Amniotic epithelial cell (primary cell): ENCODE results near the gene PIK3CG.
A peak's percentile ranks its signal among the peaks of the same experiment; 100 is the strongest.
"Not testable (repeated sequence)": the region's sequence is repeated elsewhere in the genome, so short reads cannot be mapped to it uniquely, and the experiment has no call there.

Experiments
- DNase-seq: peaks from one replicate; pipeline ENCODE4 v3.0.0-alpha.2; 2010; ENCODE audit warnings: low read depth

PIK3CG gene

DNA sequence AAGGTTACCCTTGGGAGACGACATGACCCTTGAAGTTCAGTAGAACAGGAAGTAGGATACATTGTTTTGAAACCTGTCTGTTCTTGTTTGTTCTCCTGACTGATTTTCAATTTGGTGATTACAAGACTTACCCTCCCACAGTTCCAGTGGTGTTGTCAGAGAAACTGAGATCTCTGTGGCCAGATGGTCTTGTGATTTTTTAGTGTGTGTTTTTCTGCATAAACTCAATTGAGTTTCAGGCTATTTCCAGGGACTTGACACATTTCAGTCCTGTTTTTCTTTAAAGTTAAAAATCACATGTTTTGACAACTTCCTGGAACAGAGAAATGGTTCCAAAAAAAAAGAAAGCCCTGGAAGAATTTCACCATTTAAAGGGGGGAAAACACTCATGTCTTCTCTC is 22.3 kb downstream of the PIK3CG start:
- DNase-seq: no peak

DNA sequence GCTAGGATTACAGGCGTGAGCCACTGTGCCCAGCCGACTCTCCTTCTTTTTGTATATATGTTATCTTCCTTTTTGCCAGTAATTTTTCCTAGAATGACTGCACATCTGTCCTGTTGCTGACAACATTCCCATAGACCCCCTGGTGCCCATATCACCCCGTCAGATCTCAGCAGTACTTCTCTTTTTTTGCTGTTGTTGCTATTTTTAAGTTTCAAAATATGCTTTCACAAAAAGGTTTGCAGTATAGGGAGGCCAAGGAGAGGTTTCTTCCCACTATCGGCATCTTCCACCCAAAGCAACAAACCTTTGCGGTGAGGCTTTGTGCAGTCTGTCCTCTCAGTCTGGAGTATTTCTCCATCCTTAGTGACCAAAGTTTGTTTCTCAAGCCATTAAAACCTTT is 23.1 kb downstream of the PIK3CG start:
- no peak for DNase-seq

- DNase-seq: no peak
Measured at GRCh38 chr7:106890952-106891351, 25.9 kb downstream of the PIK3CG start.

DNA sequence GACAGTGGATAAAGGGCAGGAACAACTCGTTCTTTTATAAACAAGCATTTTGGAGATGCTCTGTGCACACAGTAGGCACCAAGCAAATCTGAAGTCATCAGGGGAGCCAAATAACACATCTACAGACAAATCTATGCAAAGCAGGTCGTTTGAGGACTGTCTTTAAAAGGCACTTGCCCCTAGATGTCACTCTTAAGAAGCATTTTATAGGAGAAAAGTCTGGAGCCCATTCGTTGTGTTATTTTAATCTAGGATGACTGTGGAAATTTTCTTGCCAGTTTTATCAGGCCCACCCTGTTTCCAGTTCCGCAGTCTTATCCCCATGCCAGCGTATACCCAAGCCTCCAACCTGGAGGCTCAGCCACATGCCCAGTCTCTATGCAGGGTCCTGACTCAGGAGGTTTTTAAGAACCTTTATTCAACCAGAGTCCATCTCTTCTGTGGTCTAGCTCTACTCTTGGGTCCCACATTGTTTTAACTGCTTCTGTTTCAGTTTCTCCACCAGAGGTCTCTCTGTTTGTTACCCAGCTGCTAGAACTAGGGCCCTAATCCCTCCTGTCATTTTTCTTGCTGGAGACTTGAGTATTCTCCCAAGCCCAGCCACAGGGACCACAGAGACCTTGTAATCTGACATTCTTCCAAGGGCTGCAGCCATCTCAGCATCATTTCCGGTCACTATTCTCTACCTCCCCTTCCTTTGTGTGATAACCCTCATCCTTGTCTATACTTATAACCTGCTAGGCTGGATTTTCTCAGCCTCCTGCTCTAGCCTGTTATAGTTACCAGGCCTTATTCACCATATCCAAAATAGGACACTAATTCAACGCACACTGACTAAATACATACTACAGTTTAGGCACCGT is 26.7 kb downstream of the PIK3CG start:
- no peak for DNase-seq

DNA sequence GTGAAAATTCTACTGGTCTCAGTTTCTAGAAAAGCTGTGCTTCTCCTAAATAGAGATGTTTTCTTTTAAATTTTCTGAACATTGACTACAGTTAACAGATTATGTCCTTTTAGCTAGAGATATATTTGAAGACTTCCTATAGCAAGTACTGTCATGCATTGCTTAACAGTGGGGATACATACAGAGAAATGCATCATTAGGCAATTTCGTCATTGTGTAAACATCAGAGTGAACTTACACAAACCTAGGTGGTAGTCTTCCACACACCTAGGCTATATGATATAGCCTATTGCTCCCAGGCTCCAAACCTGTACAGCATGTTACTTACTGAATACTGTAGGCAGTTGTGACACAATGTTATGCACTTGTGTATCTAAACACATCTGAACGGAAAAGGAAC is 28.5 kb downstream of the PIK3CG start:
- DNase-seq: no peak

- DNase-seq: no peak
Measured at GRCh38 chr7:106895246-106895864, 30.3 kb downstream of the PIK3CG start.

GRCh38 chr7:106896231-106896630 is 31.1 kb downstream of the PIK3CG start:
- no peak for DNase-seq

- not testable (repeated sequence) for DNase-seq
Measured at GRCh38 chr7:106897553-106897952, 32.5 kb downstream of the PIK3CG start.

DNA sequence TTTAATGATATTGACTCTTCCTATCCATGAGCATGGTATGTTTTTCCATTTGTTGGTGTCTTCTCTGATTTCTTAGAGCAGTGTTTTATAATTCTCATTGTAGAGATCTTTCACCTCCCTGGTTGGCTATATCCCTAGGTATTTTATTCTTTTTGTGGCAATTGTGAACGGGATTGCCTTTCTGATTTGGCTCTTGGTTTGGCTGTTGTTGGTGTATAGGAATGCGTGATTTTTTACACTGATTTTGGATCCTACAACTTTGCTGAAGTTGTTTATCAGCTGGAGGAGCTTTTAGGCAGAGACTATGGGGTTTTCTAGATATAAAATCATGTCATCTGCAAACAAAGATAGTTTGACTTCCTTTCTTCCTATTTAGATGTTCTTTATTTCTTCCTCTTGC is 33.9 kb downstream of the PIK3CG start:
- DNase-seq: not testable (repeated sequence)

GRCh38 chr7:106901828-106902441 is 36.9 kb downstream of the PIK3CG start:
- DNase-seq: no peak

- no peak for DNase-seq
Measured at GRCh38 chr7:106905734-106906133, 40.7 kb downstream of the PIK3CG start.

DNA sequence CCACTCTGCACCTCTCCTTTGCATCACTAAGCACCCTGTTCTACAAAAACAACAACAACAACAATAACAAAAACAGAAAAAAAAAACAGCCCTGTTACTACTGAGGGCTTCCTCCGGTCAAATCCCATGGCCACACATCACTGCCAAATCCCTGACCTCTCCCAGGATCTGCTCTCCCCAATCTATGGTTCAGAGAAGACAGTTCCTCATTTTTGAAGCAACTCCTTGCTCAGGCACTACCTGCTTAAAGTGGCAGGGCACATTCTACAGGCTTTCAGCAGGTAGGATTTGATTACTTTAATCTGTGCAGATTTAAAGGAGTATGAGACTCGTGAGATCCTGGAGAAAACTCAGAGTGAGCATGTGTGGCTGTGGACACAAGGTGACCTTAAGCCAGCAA is 46.9 kb downstream of the PIK3CG start:
- DNase-seq: no peak

DNA sequence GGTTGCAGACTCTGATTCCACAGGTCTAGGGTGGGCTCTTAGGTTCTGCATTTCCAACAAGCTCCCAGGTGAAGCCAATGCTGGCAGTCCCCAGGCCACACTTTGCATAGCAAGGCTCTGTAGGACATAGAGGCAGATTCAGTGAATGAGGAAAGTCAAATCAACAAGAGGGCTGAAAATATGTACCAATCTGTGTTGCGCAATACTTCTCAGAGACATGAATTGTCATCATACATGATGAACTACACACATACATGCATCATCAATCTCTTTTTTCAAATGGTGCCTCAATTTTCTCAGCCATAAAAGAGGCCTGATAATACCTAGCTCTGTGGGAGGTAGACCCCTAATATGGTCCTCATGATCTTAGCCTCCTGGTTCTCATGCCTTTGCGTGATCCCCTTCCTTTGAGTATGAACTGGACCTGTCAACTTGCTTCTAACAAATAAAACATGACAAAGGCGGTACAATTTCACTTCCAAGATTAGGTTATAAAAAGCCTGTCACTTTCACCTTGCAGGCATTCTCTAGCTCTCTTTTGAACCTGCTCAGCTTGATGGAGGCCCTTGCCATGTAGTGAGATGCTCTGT is 49.0 kb downstream of the PIK3CG start:
- peak; percentile 5 for DNase-seq

DNA sequence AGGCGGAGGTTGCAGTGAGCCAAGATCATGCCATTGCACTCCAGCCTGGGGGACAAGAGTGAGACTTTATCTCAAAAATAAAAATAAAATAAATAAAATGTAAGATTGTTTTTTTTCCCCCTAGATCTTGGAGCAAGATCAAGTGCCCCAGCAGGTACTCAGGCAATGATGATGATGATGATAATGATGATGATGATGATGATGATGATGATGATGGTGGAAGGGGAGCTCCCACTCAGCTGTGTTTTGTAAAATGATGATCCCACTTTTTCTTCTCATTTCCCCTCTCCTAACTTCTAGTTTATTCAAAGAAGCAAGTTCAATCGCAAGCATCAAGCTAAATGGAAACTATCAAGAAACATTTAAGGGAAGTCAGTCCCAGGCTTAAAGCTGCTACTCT is 50.3 kb downstream of the PIK3CG start:
- no peak for DNase-seq

- no peak for DNase-seq
Measured at GRCh38 chr7:106915873-106916272, 50.8 kb downstream of the PIK3CG start.

DNA sequence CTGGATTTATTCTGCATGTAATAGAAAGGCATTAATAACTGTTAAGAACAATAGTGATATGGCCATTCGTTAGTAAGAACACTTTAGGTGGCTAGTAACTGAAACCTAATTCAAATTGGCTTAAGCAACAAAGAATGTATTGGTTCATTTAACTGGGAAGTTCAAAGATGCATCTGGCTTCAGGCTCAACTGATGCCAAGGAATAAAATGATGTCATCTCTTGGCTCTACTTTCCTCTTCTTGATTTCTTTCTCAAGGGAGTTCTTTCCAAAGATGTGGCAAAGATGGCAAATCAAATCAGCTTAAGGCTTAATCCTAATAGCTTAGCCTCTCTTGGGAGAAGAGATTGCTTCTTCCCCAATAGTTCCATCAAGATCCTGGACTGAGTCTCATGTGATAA is 51.6 kb downstream of the PIK3CG start:
- no peak for DNase-seq

GRCh38 chr7:106918991-106919390 is 53.9 kb downstream of the PIK3CG start:
- DNase-seq: no peak

GRCh38 chr7:106924468-106924867 is 59.4 kb downstream of the PIK3CG start:
- DNase-seq: not testable (repeated sequence)

DNA sequence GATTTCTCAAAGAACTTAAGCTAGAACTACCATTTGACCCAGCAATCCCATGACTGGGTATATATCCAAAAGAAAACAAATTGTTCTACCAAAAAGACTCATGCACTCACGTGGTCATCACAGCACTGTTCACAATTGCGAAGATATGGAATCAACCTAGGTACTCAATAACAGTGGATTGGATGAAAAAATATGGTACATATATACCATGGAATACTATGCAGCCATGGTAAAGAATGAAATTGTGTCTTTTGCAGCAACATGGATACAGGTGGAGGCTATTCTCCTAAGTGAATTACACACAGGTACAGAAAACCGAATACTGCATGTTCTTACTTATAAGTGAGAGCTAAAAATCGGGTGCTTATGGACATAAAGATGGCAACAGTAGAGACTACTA is 61.8 kb downstream of the PIK3CG start:
- no peak for DNase-seq

- DNase-seq: no peak
Measured at GRCh38 chr7:106927536-106927935, 62.5 kb downstream of the PIK3CG start.

DNA sequence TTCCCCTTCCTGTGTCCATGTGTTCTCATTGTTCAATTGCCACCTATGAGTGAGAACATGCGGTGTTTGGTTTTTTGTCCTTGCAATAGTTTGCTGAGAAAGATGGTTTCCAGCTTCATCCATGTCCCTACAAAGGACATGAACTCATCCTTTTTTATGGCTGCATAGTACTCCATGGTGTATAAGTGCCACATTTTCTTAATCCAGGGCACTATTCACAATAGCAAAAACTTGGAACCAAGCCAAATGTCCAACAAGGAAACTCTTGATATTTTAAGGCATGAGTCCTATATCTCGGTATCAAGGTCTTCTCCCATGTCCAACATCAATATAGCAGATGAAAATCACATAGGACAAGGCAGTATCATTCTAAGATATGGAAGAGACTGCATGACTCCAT is 64.5 kb downstream of the PIK3CG start:
- not testable (repeated sequence) for DNase-seq

- DNase-seq: no peak
Measured at GRCh38 chr7:106936236-106936635, 71.2 kb downstream of the PIK3CG start.

DNA sequence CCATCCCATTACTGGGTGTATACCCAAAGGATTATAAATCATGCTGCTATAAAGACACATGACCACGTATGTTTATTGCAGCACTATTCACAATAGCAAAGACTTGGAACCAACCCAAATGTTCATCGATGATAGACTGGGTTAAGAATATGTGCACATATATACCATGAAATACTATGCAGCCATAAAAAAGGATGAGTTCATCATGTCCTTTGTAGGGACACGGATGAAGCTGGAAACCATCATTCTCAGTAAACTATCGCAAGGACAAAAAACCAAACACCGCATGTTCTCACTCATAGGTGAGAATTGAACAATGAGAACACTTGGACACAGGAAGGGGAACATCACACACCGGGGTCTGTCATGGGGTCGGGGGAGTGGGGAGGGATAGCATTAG is 73.0 kb downstream of the PIK3CG start:
- DNase-seq: not testable (repeated sequence)
